ENCODE results near the gene ZNF474. TPM values are rescaled to one million over a fixed set of nuclear protein-coding genes. Genes with fewer than 3 reads are reported as not detected.

ZNF474 gene
- total and polyA plus RNA-seq, 2 donors (not counting 1 experiment from before 2014, with no cell fraction given), result 0.12 TPM; not detected in 1

- TF ChIP-seq EZH2 (IDR thresholded peaks at IDR 0.05; ENCODE audit: borderline replicate concordance, insufficient read depth, low read depth, low read length, poor library complexity, severe bottlenecking) (no peak), CTCF (IDR thresholded peaks at IDR 0.05) (no peak)
- intact Hi-C loops (cut with micrococcal nuclease), result no loop called here
- no peak overlapping the region for H3K4me2 ChIP-seq (replicated peaks; ENCODE audit: low read depth, low read length, poor library complexity, severe bottlenecking)
- H3K27ac ChIP-seq (ENCODE audit: low read length in 2 of 2), result no peak overlapping the region
- no peaks in the 10 kb centered on the region for H4K20me1 ChIP-seq (ENCODE audit: control insufficient read depth, insufficient read depth, low read length, poor library complexity, severe bottlenecking)
- no peaks in the 10 kb centered on the region for H3K9me3 Mint-ChIP-seq (ENCODE audit: insufficient read depth)
- H3K4me3 Mint-ChIP-seq, result no peak overlapping the region
- no peaks in the 10 kb centered on the region for H3K9me3 ChIP-seq (ENCODE audit: control extremely low read depth in 1 of 3, control insufficient read depth in 2 of 3, insufficient read depth in 1 of 3, low read length in 2 of 3)
- no peak overlapping the region for H2AFZ ChIP-seq (ENCODE audit: insufficient read depth, low read depth, low read length, poor library complexity, severe bottlenecking)
- no peak for ATAC-seq (ENCODE audit: low read depth)
- no peak overlapping the region for H3K4me3 ChIP-seq (ENCODE audit: control extremely low read depth in 1 of 5, extremely low read depth in 1 of 5, insufficient read depth in 1 of 5, low read depth in 2 of 5, low read length in 4 of 5)
- CTCF ChIA-PET, result interaction anchor here (1.2 kb wide), 1 partner anchor 12 kb away, joined by 3 read pairs; no protein-coding TSS in a partner anchor
- H3K4me1 ChIP-seq (ENCODE audit: control insufficient read depth in 2 of 2, insufficient read depth in 2 of 2, low read length in 2 of 2), result no peaks in the 10 kb centered on the region
- no peaks in the 10 kb centered on the region for H3K36me3 ChIP-seq (replicated peaks in 1 of 2; ENCODE audit: control extremely low read depth in 1 of 2, control insufficient read depth in 1 of 2, extremely low read depth in 1 of 2, insufficient read depth in 2 of 2, low read length in 1 of 2)
- DNase-seq, result no peak
- no peaks in the 10 kb centered on the region for H3K79me2 ChIP-seq (ENCODE audit: control insufficient read depth, insufficient read depth, low read length)
- H3K9ac ChIP-seq (ENCODE audit: low read length), result no peak overlapping the region
- POLR2A ChIA-PET, result no interaction called here
- peaks cover 4% of the 10 kb centered on the region for H3K27me3 Mint-ChIP-seq
- no peak overlapping the region for H3K27ac Mint-ChIP-seq
- H3K27me3 ChIP-seq (replicated peaks in 1 of 4; ENCODE audit: control extremely low read depth in 1 of 4, control insufficient read depth in 3 of 4, insufficient read depth in 4 of 4, low read length in 3 of 4), result peaks cover 0 to 2% (median 0%) of the 10 kb centered on the region in 4 experiments
- no peaks in the 10 kb centered on the region for H3K4me1 Mint-ChIP-seq
Observed at GRCh38 chr5:122200450-122200849, 71.1 kb downstream of the ZNF474 start.

GRCh38 chr5:122200865-122201264 lies 71.5 kb downstream of the ZNF474 start:
- TF ChIP-seq CTCF (IDR thresholded peaks at IDR 0.05) (no peak), EZH2 (IDR thresholded peaks at IDR 0.05; ENCODE audit: borderline replicate concordance, insufficient read depth, low read depth, low read length, poor library complexity, severe bottlenecking) (no peak)
- Histone ChIP-seq H3K9me3 (ENCODE audit: control extremely low read depth in 1 of 3, control insufficient read depth in 2 of 3, insufficient read depth in 1 of 3, low read length in 2 of 3) (no peaks in the 10 kb centered on the region), H3K9ac (ENCODE audit: low read length) (no peak overlapping the region), H3K27me3 (replicated peaks in 1 of 4; ENCODE audit: control extremely low read depth in 1 of 4, control insufficient read depth in 3 of 4, insufficient read depth in 4 of 4, low read length in 3 of 4) (peaks cover 0 to 2% (median 0%) of the 10 kb centered on the region in 4 experiments), H3K4me2 (replicated peaks; ENCODE audit: low read depth, low read length, poor library complexity, severe bottlenecking) (no peak overlapping the region), H3K36me3 (replicated peaks in 1 of 2; ENCODE audit: control extremely low read depth in 1 of 2, control insufficient read depth in 1 of 2, extremely low read depth in 1 of 2, insufficient read depth in 2 of 2, low read length in 1 of 2) (no peaks in the 10 kb centered on the region), H3K4me1 (ENCODE audit: control insufficient read depth in 2 of 2, insufficient read depth in 2 of 2, low read length in 2 of 2) (no peaks in the 10 kb centered on the region), H4K20me1 (ENCODE audit: control insufficient read depth, insufficient read depth, low read length, poor library complexity, severe bottlenecking) (no peaks in the 10 kb centered on the region), H3K4me3 (ENCODE audit: control extremely low read depth in 1 of 5, extremely low read depth in 1 of 5, insufficient read depth in 1 of 5, low read depth in 2 of 5, low read length in 4 of 5) (no peak overlapping the region), H3K79me2 (ENCODE audit: control insufficient read depth, insufficient read depth, low read length) (no peaks in the 10 kb centered on the region), H2AFZ (ENCODE audit: insufficient read depth, low read depth, low read length, poor library complexity, severe bottlenecking) (no peak overlapping the region), H3K27ac (ENCODE audit: low read length in 2 of 2) (no peak overlapping the region)
- WGBS (ENCODE audit: insufficient coverage), result no CpG with 5 or more reads among the region's 3 CpGs
- Mint-ChIP-seq H3K4me3 (no peak overlapping the region), H3K27me3 (peaks cover 4% of the 10 kb centered on the region), H3K4me1 (no peaks in the 10 kb centered on the region), H3K9me3 (ENCODE audit: insufficient read depth) (no peaks in the 10 kb centered on the region), H3K27ac (no peak overlapping the region)
- ChIA-PET POLR2A (no interaction called here), CTCF (no interaction called here)
- DNase-seq, result no peak
- intact Hi-C loops (cut with micrococcal nuclease), result no loop called here
- no peak for ATAC-seq (ENCODE audit: low read depth)

Measured in B cell (primary cell).